ENCODE data around the gene BRF1.

Gene BRF1

GRCh38 chr14:105195522-105196264 is 105.1 kb downstream of the BRF1 start:
- no peak for DNase-seq (ENCODE audit: low read depth)

DNA sequence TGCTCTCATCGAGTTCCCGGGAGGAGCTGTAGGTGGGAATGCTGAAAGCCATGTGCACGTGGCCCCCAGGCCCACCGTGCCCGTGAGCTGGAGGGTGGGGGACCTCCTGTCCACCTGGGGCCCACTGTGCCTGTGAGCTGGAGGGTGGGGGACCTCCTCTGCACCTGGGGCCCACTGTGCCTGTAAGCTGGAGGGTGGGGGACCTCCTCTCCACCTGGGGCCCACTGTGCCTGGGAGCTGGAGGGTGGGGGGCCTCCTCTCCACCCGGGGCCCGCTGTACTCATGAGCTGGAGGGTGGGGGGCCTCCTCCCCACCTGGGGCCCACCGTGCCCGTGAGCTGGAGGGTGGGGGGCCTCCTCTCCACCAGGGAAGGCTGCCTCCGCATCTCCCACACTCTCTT is 105.8 kb downstream of the BRF1 start:
- DNase-seq (ENCODE audit: low read depth) = no peak

- DNase-seq (ENCODE audit: low read depth) = no peak
These were observed 106.7 kb downstream of the BRF1 start for GRCh38 chr14:105193916-105194782.

DNA sequence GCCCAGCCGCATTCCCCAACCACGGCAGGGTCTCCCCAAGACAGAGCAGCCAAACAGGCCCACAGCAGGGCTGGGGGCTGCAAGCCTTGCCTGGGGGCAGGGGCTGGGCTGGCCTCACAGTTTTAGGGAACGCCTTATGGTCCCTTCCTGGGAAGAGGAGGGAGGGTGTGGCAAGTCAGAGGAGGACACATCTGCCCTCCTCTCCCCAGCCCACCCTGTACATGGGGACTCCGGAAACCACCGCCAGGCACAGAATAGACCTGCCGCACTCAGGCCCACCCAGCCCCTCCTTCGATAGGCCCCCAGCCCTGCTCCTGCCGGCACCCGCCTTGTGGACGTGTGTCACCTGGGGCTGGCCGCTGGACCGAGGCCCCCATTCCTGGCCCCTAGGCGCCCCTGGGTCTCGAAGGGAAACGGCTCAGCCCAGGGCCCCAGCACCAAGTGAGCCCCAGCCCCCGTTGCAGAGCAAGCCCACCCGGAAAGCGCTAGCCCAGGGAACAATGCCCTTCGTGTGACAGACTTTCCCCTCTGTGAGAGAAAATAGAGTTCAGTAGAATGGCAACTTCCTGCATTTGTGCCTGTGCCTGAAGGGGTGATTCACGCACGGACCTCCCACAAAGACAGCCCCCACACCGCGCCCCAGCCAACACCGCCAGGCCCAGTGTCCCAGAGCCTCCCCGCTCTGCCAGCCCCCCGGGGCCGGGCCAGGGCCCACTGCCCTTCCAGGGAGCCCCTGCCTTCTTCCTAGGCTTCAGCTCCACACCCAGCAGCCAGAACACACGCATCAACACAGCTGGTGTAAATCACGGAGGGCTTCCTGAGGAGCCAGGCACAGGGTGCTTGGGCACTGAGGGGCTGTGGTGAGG is 107.7 kb downstream of the BRF1 start:
- DNase-seq (ENCODE audit: low read depth) = no peak

GRCh38 chr14:105187935-105188524 is 112.8 kb downstream of the BRF1 start:
- no peak for DNase-seq (ENCODE audit: low read depth)

GRCh38 chr14:105187116-105187515 is 113.7 kb downstream of the BRF1 start:
- DNase-seq (ENCODE audit: low read depth) = no peak

DNA sequence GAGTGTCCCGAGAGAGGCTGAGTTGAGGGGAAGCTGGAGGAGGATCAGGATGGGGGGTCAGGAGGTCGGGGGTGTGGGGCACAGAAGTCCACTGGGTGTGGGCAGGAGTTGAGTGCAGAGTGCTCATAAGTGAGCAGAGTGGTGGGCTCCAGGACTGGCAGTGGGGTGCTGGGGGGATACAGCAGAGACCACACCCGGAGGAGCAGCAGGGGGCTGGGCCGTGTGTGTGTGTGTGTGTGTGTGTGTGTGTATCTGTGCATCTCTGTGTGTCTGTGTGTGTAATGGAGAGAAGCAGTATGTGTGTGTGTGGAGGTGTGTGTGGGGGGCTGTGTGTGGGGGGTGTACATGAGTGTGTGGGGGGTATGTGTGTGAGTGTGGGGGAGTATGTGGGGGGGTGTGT is 114.8 kb downstream of the BRF1 start:
- DNase-seq (ENCODE audit: low read depth) = no peak

DNA sequence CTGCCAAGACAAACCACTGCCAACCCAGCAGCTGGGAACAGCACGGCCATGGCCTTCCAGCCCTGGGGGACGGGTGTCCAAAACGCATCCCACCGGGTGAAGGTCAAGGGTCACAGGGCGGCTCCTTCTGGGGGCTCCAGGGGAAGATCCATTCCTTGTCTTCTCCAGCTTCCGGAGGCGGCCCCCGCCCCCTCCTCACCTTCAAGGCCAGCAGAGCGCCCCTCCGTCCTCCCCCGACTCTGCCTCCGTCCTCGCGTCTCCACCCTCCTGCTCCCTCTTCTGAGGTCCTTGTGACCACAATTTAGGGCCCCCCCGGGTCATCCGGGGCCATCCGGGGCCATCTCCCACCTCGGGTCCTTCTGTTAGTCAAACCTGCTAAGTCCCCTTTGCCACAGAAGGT is 115.8 kb downstream of the BRF1 start:
- no peak for DNase-seq (ENCODE audit: low read depth)

DNA sequence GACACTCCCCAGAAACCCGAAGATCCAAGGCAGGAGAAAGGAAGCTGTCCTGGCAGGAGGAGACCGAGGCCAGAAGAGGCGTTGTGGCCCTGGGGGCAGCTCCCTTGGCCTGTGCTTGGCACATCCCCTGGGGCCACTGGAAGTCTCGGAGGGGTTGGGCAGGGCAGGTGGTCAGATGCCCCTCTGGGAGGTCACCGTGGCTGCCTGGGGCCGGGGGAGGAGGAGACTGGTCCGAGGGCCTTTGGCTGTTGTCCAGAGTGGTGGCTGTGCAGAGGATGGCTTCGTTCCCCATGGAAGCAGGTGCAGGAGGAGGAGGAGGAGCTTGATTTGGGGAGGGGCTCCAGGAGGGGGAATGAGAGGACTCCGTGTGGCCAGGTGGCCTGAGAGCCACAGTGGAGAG is 116.3 kb downstream of the BRF1 start:
- DNase-seq (ENCODE audit: low read depth) = no peak

DNA sequence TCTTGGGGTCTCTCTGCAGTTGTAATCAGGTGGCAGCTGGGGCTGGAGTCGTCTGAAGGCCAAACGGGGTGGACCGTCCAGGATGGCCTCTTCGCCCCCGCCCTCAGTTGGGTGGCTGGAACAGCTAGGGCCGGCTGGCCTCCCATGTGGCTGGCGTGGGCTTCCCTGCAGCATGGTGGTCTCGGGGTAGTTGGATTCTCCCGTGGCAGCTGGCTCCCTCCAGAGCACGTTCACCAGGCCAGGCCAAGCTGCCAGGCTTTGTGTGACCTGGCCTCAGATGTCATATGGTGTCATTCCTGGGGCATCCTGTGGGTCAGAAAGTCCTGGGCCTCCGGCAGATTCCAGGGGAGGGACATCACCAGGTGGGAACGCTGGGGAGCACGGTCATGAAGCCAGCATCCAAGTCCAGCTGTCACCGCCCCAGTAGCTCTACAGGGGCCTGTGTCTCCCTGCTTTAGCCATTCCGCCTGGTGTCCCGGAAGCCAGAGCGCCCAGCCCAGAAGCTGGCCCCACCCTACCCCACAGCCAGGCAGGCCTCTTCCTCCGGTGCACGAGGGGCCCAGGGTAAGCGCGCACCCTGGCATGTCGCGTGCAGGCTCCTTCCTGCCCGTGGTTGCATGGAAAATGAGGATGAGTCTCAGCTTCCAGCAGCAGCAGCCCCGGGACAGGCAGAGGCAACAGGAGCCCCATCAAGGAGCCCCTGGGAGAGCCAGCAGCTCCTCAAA is 118.3 kb downstream of the BRF1 start:
- DNase-seq (ENCODE audit: low read depth) = no peak

- DNase-seq (ENCODE audit: low read depth) = no peak
These were observed 119.1 kb downstream of the BRF1 start for GRCh38 chr14:105181549-105182295.

DNA sequence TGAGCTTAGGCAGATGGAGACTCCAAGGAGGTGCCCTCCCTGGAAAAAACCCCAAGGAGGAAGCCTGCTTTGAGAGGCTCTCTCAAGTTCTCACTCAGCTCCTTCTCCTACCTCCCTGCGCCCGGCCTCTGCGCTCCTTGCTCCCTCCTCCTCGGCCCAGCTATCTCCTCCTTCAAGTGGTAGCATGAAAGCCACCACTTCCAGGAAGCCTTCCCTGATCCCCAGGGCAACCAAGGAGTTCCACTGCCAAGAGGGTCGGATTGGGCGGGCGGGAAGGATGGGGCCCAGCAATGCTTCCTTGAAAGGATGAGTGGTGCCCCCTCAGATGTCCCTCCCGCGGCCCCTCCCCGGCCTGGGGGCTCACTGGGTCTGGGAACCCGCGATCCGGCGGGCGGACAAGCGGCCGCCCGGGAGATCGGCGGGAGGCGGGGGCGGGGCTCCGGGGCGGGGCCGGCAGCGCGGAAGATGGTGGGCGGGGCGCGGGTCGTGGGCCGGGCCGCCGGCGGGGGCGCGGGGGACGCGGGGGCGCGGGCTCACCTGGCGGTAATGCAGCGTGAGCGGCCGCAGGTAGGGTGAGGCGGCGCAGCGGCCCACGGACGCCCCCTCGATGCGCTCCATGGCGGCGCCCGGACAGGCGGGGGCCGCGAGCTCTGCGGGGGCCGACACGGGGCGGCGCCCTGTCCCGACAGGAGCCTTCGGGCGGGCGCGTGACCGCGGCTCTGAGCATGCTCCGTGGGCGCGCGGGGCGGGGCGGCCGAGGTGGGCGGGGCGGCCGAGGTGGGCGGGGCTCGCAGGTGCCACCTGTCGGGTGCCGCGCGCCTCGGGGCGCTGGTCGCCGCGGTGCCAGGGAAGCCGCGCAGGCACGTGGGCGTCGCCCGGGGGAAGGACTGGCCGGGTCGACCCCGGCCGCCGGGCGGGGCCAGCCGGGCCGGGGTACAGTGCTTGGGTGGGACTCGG is 119.9 kb downstream of the BRF1 start, which contains the start of gene NUDT14:
NUDT14 (minus strand) TSS at position 721 of the 957 bp plus-strand sequence; CDS start at position 618, 103 bp downstream.
- peak; percentile 83 for DNase-seq (ENCODE audit: low read depth)

DNA sequence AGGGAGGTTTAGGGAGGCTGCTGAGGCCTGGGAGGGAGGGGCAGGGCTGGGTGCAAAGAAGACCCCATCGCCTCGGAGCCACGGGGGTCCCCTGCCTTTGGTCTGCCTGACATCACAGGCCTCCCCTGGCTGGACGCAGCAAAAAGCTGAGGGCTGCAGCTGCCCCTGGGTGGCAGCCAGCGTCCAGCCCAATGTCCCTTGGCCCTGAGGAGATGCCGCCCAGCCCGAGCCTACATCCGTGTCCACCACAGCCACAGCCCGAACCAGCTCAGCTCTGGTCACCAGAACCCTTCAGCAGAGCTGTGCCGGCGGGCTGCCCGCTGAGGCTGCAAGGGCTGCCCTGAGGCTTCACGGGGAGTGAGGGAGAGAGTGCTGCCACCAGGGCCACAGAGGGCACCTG is 121.6 kb downstream of the BRF1 start:
- DNase-seq (ENCODE audit: low read depth) = no peak

- DNase-seq (ENCODE audit: low read depth) = no peak
These were observed 122.0 kb downstream of the BRF1 start for GRCh38 chr14:105178868-105179140.

GRCh38 chr14:105178069-105178867 is 122.5 kb downstream of the BRF1 start:
- DNase-seq (ENCODE audit: low read depth) = no peak

DNA sequence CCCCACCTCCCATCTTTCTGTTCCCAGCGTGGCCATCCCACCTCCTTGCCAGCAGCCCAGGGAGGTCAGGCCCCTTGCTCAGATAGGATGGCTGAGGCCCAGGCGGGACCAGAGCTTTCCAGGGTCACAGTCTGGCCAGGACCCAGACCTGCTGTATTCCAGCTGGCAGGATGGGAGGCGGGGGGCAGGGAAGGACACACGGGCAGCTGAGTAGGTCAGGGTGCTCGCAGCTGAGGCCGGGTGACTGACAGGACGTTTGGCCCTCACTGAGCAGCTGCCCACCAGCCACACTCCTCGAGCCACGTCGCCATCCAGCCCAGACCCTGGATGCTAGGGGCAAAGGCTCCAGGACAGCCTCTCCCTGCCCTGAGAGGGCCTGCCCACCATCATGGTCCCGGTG is 123.7 kb downstream of the BRF1 start:
- DNase-seq (ENCODE audit: low read depth) = no peak

DNA sequence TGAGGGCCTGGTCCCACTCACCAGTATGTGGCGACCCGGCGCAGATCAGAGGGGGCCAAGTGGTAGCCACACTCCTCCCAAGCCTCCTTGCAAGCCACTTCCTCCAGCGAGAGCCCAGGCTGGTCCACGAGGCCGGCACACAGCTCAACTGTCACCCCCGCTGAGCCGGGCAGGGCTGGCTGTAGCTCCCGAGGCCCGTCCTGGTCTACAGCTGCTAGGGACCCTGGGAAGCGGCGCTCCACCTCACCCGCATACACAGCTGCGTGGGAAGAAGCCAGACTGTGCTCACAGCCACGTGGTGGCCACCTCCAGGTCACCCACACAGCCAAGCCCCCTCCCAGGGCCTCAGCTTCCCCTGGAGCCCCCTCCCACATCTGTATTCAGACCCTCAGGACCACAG is 124.3 kb downstream of the BRF1 start:
- DNase-seq (ENCODE audit: low read depth) = no peak
